ENCODE measurements around the gene SKOR2.

DNA sequence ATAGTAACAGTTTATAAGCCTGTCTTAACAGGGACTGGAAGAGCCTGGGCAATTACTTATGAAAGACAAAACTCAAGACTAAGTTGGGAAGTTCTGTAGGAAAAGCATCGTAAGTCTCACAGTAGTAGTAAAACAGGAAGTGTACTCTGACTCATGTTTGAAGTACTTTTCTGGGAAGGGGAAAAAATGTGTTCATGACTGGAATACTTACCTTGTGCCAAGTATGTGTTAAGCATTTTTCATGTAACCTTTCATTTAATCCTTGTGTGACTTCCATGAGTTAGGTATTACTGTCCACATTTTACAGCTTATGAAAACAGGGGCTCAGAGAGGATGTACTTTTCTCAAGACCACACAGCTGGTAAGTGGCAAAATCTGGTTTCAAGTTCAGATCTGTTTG, 13.7 kb upstream of the SKOR2 start:
- TF ChIP-seq, protein P1, sequence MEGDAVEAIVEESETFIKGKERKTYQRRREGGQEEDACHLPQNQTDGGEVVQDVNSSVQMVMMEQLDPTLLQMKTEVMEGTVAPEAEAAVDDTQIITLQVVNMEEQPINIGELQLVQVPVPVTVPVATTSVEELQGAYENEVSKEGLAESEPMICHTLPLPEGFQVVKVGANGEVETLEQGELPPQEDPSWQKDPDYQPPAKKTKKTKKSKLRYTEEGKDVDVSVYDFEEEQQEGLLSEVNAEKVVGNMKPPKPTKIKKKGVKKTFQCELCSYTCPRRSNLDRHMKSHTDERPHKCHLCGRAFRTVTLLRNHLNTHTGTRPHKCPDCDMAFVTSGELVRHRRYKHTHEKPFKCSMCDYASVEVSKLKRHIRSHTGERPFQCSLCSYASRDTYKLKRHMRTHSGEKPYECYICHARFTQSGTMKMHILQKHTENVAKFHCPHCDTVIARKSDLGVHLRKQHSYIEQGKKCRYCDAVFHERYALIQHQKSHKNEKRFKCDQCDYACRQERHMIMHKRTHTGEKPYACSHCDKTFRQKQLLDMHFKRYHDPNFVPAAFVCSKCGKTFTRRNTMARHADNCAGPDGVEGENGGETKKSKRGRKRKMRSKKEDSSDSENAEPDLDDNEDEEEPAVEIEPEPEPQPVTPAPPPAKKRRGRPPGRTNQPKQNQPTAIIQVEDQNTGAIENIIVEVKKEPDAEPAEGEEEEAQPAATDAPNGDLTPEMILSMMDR (IDR thresholded peaks at IDR 0.05): no peak
- TF ChIP-seq POLR2A (IDR thresholded peaks at IDR 0.05) (no peak), EP300 (IDR thresholded peaks at IDR 0.05) (no peak)
